SH-SY5Y (cell line): ENCODE results near the gene NACC2.

Source experiments
- GATA2 ChIP-seq: IDR thresholded peaks from 2 replicates; pipeline ENCODE4 v1.6.1; 2011; ENCODE audit warnings: mild to moderate bottlenecking, low read depth, low read length
- GATA3 ChIP-seq: IDR thresholded peaks from 2 replicates; pipeline ENCODE4 v1.6.1; 2011; ENCODE audit warnings: low read depth, mild to moderate bottlenecking, low read length, moderate library complexity

Gene NACC2

DNA sequence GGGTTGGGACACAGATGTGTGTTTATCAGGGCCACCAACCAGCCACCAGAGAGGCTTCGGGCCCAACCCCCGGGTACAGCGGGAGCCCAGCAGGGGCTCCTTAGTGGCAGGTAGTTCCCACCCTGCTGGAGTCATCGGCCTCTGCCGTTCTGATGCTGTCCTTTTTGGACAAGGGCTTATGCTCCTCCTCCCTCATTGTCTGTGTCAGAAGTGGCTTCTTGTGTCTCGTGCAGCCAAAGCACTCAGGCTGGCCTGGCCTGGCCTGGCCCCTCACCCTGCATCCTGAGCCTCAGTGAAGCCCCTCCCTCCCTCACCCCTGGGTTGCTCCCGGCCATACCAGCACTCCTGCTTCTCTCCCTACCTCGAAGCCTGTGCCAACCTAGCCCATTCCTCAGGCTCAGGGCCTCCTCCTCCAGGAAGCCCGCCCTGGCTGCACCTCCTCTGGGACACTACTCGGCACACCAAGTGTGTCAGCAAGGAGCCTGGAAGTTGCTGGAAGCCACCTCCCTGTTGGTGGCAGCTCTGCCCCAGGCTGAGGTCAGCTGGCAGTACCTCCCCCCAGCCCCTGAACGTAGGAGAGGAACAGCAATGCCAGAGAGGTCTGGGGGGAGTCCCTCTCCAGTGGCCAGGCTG, 129.8 kb downstream of the NACC2 start:
- TF ChIP-seq GATA3 (no peak), GATA2 (no peak)

DNA sequence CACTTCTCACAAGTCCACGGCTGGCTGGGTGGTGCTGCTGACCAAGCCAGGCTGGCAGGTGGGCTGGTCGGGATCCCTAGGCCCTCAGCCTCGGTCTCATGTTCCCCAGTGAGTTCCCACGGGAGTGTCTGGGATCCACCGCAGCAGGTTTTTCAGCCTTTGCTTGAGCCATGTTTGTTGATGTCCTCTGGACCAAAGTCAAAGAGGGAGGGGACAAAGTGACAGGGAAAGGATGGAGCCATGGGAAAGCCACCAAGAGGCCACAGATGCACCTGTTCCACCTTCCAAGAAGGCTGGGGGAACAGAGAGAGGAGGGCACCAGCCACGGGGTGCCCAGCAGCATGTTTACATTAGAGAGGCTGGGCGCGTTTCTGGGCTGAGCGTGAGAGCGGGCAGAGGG, 131.2 kb downstream of the NACC2 start:
- TF ChIP-seq GATA2 (no peak), GATA3 (no peak)

- TF ChIP-seq GATA3: no peak
- TF ChIP-seq GATA2: no peak
These were observed 131.8 kb downstream of the NACC2 start for GRCh38 chr9:135963338-135963737.

DNA sequence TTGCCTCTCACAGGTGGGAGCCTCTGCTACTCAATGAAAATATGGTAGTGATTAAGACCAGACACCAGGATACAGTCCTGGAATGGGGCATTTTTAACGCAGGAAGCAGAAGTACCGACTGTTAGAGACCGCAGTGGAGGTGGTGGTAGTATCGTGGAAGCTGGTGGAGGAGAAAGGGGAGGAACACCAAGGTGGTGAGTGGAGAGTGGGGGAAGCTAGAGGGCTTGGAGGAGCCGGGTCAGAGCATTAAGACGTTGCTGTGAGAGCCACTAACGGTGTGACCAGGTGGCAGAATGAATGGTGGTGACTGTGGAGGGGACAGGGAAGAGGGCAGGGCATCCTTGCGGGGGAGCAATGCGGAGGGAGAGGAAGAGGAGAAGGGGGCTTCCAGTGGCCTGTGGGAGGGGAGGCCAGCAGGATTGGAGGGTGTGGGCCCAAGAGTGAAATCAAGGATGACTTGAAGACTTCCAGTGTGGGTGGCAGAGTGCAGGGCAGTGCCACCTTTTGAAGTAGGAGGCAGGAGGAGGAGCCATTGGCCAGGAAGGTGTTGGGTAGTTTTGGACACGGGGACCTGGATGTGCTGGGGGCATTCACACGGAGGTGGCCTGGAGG, 132.3 kb downstream of the NACC2 start:
- TF ChIP-seq GATA2 (no peak), GATA3 (no peak)

- TF ChIP-seq GATA3 (no peak), GATA2 (no peak)
These were observed 133.0 kb downstream of the NACC2 start for GRCh38 chr9:135961811-135962695.

DNA sequence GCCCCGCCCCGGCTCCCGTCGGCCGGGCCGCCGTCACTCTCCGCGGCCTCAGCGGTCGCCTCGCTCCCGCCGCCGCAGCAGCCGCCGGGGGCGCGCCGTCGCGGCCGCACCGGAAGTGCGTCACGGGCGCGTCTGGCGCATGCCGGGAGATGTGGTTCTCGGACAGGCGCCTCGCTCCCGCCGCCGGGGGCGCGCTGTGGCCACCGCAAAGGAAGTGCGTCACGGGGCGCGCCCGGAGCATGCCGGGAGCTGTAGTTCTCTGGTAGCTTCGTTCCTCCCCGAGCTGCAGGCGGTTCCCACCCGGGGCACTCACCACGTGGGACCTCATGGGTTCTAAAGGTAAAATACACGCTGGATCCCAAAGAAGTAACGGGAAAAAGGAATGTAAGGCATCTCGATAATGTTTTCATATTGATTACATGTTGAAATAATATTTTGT, 133.8 kb downstream of the NACC2 start, which contains the start of gene UBAC1:
Gene UBAC1 (minus strand): TSS at position 97 of the 439 bp plus-strand sequence. CDS start 211 bp downstream, outside the sequence.
- no peak for TF ChIP-seq GATA3
- TF ChIP-seq GATA2: no peak

DNA sequence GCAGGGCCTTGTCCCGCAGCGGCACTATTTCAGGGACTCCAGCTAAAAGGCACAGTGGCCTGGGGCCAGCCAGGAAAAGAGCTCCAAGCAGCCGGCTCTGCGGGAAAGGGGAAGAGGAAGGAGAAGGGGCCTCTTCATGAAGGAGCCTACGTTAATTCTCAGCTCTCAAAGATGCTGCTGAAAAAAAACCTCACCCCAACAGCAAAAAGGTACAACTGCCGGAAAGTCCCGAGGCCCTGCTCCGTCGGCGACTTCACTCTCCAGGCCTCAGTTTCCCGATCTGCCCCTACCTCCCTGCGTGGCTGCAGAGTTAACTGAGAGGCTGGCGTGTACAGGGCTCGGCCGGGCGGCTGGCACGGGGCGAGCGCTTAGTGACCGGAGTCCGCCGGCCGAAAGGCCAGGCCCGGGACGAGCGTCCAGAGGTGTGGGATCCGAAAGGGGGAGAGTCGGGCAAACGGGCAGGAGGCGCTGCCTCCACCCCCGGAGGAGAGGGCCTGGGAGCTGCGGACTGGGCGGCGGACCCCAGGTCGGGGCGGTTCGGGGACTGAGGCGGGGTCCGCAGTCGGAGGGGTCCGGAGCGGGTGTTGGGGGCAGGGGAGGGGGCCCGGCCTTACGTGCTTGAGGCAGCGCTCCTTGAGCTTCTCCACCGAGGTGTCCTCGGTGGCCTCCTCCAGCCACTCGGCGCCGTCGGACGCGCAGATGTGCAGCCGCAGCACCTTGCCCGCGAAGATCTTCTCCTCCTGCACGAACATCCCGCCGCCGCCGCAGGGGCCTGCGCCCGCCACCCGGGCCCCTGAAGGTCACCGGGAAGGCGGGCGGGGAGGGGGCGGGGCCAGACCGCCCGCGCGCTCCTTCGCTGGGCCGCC, 134.4 kb downstream of the NACC2 start:
- TF ChIP-seq GATA2: no peak
- TF ChIP-seq GATA3: no peak

DNA sequence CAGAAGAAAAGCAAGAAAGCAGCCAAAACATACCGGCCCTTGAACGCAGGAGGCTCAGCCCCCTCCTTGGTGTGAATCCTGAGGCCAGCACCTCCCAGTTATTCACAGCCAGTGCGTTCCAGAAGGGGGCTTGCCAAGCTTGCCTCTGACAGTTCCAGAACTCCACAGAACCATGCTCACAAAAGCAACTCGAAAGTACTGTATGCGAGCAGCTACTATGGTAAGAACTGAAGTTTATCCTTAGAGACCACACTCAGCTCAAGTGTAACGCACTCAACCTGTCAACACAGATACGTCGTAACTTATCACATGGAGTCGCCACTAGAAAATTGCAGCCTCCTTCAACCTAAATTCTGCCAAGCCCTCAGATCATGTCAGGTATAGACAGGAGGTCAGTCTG, 135.3 kb downstream of the NACC2 start:
- TF ChIP-seq GATA2: no peak
- no peak for TF ChIP-seq GATA3

DNA sequence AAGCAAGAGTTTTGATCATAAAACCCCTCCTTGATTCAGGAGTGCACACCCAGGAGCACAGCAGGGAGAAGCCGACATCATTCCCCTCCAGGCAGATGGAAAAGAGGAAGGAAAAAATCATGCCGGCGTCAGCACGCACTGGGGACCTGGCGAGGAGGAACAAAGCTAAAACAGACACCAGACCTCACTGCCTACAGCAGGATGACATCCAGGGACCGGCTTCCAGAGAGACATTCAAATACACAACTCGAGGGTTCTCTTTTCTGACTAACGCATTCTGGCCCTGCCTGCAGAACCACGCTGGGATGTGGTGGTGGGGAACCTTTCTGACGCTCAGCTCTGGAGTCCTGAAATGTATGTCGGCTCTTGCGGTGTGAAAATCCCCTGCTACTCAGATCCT, 136.6 kb downstream of the NACC2 start:
- TF ChIP-seq GATA3 (no peak), GATA2 (no peak)

DNA sequence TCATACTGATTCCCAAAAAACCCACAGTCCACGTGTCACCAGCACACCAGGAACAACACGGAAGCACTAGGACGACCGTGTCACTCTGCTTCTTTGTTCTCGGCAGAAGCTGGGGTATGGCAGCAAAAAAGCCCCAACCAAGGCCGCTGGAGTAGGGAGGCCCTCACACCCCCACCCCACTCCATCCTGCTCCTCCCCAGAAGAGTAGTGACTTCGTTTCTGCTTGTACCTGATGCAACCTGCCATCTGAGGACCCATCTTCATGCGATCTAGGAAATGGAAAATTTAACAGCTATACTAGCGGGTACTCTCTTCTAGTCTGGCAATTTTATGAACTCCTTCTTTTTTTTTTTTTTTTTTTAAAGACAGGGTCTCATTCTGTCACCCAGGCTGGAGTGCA, 137.7 kb downstream of the NACC2 start:
- TF ChIP-seq GATA3 (no peak), GATA2 (no peak)

DNA sequence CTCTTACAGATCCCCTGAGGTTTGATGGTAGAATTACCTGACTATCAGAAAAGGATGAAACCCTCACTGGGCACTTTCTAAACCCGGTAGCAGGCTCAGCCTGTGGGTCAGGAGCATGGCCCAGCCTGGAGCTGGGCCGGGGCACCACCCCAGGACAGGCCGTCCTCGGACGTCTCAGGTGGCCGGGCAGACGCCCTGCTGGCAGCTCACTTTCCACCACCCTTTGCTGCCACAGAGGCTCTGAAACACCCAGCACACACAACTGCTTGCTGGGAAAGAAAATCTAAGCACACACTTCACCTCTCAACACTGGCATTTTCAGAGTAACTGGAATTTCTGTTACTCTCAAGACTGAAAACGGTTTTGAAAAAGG, 138.3 kb downstream of the NACC2 start:
- TF ChIP-seq GATA3 (no peak), GATA2 (no peak)
